Kidney epithelial cell (primary cell): ENCODE data around the gene FBXL14. TPM values are rescaled to one million over a fixed set of nuclear protein-coding genes. Genes with fewer than 3 reads are reported as not detected.

Experiments used
- DNase-seq: peaks from one replicate; pipeline ENCODE4 v3.0.0-alpha.2; 2010; ENCODE audit warnings: low read depth
- H3K27me3 ChIP-seq: 2 replicates; pipeline ENCODE4 v1.6.0; 2011; ENCODE audit warnings: low read length; ENCODE audit not compliant: control insufficient read depth, insufficient read depth
- H3K36me3 ChIP-seq: 2 replicates; pipeline ENCODE4 v1.5.1; 2011; ENCODE audit warnings: low read length; ENCODE audit not compliant: control insufficient read depth, insufficient read depth
- H3K4me3 ChIP-seq: 2 replicates; pipeline ENCODE4 v1.5.1; 2011; ENCODE audit warnings: low read depth, mild to moderate bottlenecking, control low read depth, low read length
- total RNA-seq: library from RNA; depleted of rRNA; stranded (reverse); fragments of >200 nt; gene quantifications from 2 replicates; pipeline ENCODE4 v1.2.3, GENCODE V29; 2015
- TF ChIP-seq, protein P1 (sequence below): IDR thresholded peaks from 2 replicates; pipeline ENCODE4 v1.5.1; 2011; ENCODE audit warnings: mild to moderate bottlenecking, moderate library complexity, low read length, control low read depth, inconsistent platforms; ENCODE audit not compliant: insufficient read depth, poor library complexity, severe bottlenecking

Gene FBXL14
- total RNA-seq, 1 donor from 2014 or later, result 17.1 TPM

DNA sequence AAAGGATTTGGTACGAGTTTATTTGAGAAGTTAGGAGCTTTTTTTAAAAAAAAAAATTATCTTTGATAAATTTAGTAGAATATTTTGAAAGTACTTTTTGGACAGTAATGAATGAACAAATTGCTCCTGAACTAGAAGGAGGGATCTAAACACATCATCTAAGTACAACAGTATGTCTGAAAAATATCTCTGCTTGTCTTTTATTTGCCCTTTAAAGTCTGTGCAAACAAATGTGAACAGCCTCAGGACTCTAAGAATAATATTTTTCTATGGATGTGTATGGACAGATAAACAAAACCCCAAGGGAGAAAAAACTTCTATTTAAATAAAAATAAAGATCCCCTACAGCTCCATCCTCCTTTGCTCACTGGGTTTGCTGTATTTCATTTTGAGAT, 19.5 kb downstream of the FBXL14 start:
- TF ChIP-seq, protein P1, sequence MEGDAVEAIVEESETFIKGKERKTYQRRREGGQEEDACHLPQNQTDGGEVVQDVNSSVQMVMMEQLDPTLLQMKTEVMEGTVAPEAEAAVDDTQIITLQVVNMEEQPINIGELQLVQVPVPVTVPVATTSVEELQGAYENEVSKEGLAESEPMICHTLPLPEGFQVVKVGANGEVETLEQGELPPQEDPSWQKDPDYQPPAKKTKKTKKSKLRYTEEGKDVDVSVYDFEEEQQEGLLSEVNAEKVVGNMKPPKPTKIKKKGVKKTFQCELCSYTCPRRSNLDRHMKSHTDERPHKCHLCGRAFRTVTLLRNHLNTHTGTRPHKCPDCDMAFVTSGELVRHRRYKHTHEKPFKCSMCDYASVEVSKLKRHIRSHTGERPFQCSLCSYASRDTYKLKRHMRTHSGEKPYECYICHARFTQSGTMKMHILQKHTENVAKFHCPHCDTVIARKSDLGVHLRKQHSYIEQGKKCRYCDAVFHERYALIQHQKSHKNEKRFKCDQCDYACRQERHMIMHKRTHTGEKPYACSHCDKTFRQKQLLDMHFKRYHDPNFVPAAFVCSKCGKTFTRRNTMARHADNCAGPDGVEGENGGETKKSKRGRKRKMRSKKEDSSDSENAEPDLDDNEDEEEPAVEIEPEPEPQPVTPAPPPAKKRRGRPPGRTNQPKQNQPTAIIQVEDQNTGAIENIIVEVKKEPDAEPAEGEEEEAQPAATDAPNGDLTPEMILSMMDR, result no peak
- Histone ChIP-seq H3K27me3 (no peaks in the 10 kb centered on the region), H3K4me3 (no peak overlapping the region), H3K36me3 (no peaks in the 10 kb centered on the region)
- no peak for DNase-seq

DNA sequence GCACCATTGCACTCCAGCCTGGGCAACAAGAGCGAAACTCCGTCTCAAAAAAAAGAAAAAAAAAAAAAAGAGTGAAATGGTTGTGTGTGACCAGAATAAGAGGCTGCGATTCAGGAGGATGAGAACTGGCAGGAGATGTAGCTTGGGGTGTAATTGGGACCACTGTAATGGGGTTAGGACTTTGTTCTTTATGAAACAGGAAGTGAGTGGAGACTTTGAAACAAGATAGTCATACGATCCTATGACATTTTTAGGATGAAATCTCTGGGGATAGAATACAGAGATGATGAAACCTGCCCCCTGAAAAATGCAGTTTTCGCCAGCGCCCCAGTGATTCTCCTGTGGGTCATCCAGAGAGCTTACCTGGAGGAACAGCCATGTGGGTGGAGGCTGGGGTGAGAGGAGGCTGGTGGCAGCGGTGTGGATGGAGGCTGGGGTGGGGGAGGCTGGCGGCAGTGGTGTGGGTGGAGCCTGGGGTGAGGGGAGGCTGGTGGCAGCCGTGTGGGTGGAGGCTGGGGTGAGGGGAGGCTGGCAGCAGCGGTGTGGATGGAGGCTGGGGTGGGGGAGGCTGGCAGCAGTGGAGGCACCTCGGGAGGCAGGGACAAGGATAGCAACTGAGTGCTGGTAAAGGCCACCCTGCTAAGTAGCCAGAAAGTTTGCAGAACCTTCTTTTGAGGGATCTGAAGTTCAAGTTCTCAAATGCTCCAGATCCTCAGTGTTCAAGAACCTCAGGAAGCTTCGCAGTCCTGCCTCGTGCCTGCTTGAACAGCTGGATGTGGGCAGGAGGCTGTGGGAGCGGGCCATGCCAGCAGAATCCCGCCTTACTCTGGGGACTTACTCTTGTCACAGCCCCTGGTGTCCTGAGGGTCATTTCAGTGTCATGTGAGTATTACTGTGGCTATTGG, 20.2 kb downstream of the FBXL14 start:
- TF ChIP-seq, protein P1, result no peak
- no peak for DNase-seq
- Histone ChIP-seq H3K36me3 (no peaks in the 10 kb centered on the region), H3K27me3 (no peaks in the 10 kb centered on the region), H3K4me3 (no peak overlapping the region)

DNA sequence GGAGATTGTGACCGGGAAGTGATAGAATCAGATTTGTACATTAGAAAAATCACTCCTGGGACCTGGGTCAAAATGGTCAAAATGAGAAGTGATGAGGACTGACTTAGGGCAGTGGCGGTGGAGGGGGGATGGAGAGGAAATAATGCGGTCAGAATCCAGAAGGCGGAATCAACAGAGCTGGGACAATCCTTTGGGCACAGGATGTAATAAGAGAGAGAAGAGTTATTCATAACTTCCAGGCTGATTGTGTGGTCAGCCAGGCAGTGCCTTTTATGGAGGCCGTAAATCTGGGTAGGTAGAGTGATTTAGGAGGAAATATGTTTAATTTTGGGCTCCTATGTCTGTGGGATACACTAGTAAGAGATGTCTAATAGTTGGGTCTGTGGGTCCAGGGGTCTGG, 21.6 kb downstream of the FBXL14 start:
- H3K4me3 ChIP-seq, result no peak overlapping the region
- TF ChIP-seq, protein P1, result no peak
- no peaks in the 10 kb centered on the region for H3K27me3 ChIP-seq
- no peak for DNase-seq
- no peaks in the 10 kb centered on the region for H3K36me3 ChIP-seq

DNA sequence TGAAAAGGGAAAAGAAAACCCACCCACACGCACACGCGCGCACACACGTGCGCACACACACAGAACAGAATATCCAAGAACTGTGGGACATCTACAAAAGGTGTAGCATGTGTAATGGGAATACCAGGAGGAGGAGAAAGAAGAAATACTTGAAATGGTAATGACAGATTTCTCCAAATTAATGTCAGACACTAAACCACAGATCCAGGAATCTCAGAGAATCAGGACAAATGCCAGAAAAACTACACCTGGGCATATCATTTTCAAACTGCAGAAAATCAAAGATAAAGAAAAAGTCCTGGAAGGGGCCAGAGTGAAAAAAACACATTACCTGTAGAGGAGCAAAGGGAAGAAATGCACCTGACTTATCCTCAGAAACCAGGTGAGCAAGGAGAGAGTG, 26.5 kb downstream of the FBXL14 start:
- no peaks in the 10 kb centered on the region for H3K27me3 ChIP-seq
- TF ChIP-seq, protein P1, result no peak

GRCh38 chr12:1566449-1567135, 27.8 kb downstream of the FBXL14 start:
- Histone ChIP-seq H3K27me3 (no peaks in the 10 kb centered on the region), H3K4me3 (no peak overlapping the region)
- DNase-seq, result no peak

More for the DNA sequence above, 26.5 kb downstream of the FBXL14 start:
- DNase-seq, result no peak
- Histone ChIP-seq H3K36me3 (no peaks in the 10 kb centered on the region), H3K4me3 (no peak overlapping the region)

More at GRCh38 chr12:1566449-1567135, 27.8 kb downstream of the FBXL14 start:
- no peaks in the 10 kb centered on the region for H3K36me3 ChIP-seq
- TF ChIP-seq, protein P1, result no peak
